DOHH2 (cell line): ENCODE results near the gene SH2D4B.

Experiments
- H3F3A ChIP-seq: fragments of 200-600 bp; sonication (generic), shearing (Covaris generic); 2 replicates; pipeline ENCODE4 v1.6.0; 2016; ENCODE audit warnings: antibody characterized with exemption, mild to moderate bottlenecking; ENCODE audit not compliant: control insufficient read depth, insufficient read depth
- H3K27ac ChIP-seq: fragments of 200-600 bp; sonication (generic); 2 replicates; pipeline ENCODE4 v1.5.1; 2014; ENCODE audit warnings: low read depth, mild to moderate bottlenecking, low read length, moderate library complexity
- H3K27me3 ChIP-seq: fragments of 200-600 bp; sonication (generic); 2 replicates; pipeline ENCODE4 v1.6.1; 2014; ENCODE audit warnings: mild to moderate bottlenecking, low read length, mixed read lengths; ENCODE audit not compliant: control insufficient read depth
- H3K36me3 ChIP-seq: fragments of 200-600 bp; sonication (generic); 2 replicates; pipeline ENCODE4 v1.6.1; 2014; ENCODE audit warnings: mild to moderate bottlenecking, low read length, moderate library complexity, mixed read lengths; ENCODE audit not compliant: control insufficient read depth
- H3K4me1 ChIP-seq: fragments of 200-600 bp; sonication (generic); 2 replicates; pipeline ENCODE4 v1.6.1; 2014; ENCODE audit warnings: mild to moderate bottlenecking, low read length, mixed read lengths; ENCODE audit not compliant: control insufficient read depth
- H3K4me2 ChIP-seq: fragments of 200-600 bp; sonication (generic); 2 replicates; pipeline ENCODE4 v1.6.0; 2014; ENCODE audit warnings: mild to moderate bottlenecking, low read length, moderate library complexity
- H3K4me3 ChIP-seq: fragments of 200-600 bp; sonication (generic); 2 replicates; pipeline ENCODE4 v1.5.1; 2014; ENCODE audit warnings: mild to moderate bottlenecking, low read length, mixed read lengths
- H3K79me2 ChIP-seq: fragments of 200-600 bp; sonication (generic); 2 replicates; pipeline ENCODE4 v1.6.1; 2014; ENCODE audit warnings: mild to moderate bottlenecking, low read length, mixed read lengths; ENCODE audit not compliant: control insufficient read depth
- H3K9me2 ChIP-seq: fragments of 200-600 bp; sonication (generic); replicated peaks from 2 replicates; pipeline ENCODE4 v1.6.1; 2014; ENCODE audit warnings: mild to moderate bottlenecking, low read length, mixed read lengths; ENCODE audit not compliant: control insufficient read depth
- H3K9me3 ChIP-seq: fragments of 200-600 bp; sonication (generic); 2 replicates; pipeline ENCODE4 v1.6.1; 2014; ENCODE audit warnings: antibody characterized with exemption, low read length, mixed read lengths; ENCODE audit not compliant: control insufficient read depth, insufficient read depth
- H4K20me1 ChIP-seq: fragments of 200-600 bp; sonication (generic); 2 replicates; pipeline ENCODE4 v1.6.0; 2014; ENCODE audit warnings: low read depth, mild to moderate bottlenecking, antibody characterized with exemption, low read length, moderate library complexity; ENCODE audit not compliant: control insufficient read depth, insufficient read depth
- CTCF ChIP-seq: fragments of 200-600 bp; sonication (generic); IDR thresholded peaks from one replicate; pipeline ENCODE4 v1.5.1; 2014; ENCODE audit warnings: antibody characterized with exemption, mild to moderate bottlenecking, low read depth, low read length; ENCODE audit not compliant: poor library complexity, severe bottlenecking
- EZH2phosphoT487 ChIP-seq: fragments of 200-600 bp; sonication (generic); IDR thresholded peaks from 2 replicates; pipeline ENCODE4 v1.6.1; 2017; ENCODE audit warnings: borderline replicate concordance, mild to moderate bottlenecking, antibody characterized with exemption, low read length, moderate library complexity, mixed read lengths

The SH2D4B gene

GRCh38 chr10:80614576-80615416, 77.1 kb downstream of the SH2D4B start:
- Histone ChIP-seq H3K4me2 (no peak overlapping the region), H3K36me3 (no peaks in the 10 kb centered on the region), H3K4me3 (no peak overlapping the region), H3K79me2 (no peaks in the 10 kb centered on the region), H3K27ac (no peak overlapping the region), H3F3A (no peaks in the 10 kb centered on the region), H3K27me3 (peaks cover 4% of the 10 kb centered on the region), H3K9me3 (no peaks in the 10 kb centered on the region), H3K9me2 (no peaks in the 10 kb centered on the region), H3K4me1 (no peaks in the 10 kb centered on the region), H4K20me1 (no peaks in the 10 kb centered on the region)
- TF ChIP-seq CTCF, result no peak
- TF ChIP-seq EZH2phosphoT487, result no peak

- H3K79me2 ChIP-seq, result no peaks in the 10 kb centered on the region
- no peak overlapping the region for H3K4me2 ChIP-seq
- H3K4me1 ChIP-seq, result no peaks in the 10 kb centered on the region
- no peak for TF ChIP-seq CTCF
- TF ChIP-seq EZH2phosphoT487, result no peak
- no peaks in the 10 kb centered on the region; the same call in 1 of the 2 replicates for H3K27me3 ChIP-seq
- no peak overlapping the region for H3K27ac ChIP-seq
- H3F3A ChIP-seq, result no peaks in the 10 kb centered on the region
- H3K9me3 ChIP-seq, result no peaks in the 10 kb centered on the region
- H3K9me2 ChIP-seq, result no peaks in the 10 kb centered on the region
- no peaks in the 10 kb centered on the region for H4K20me1 ChIP-seq
- H3K36me3 ChIP-seq, result no peaks in the 10 kb centered on the region
- no peak overlapping the region for H3K4me3 ChIP-seq
These were observed 80.1 kb downstream of the SH2D4B start for GRCh38 chr10:80617807-80618206.

- no peaks in the 10 kb centered on the region for H3K9me2 ChIP-seq
- H3K9me3 ChIP-seq, result no peaks in the 10 kb centered on the region
- H3K4me3 ChIP-seq, result no peak overlapping the region
- no peaks in the 10 kb centered on the region for H3K79me2 ChIP-seq
- H4K20me1 ChIP-seq, result no peaks in the 10 kb centered on the region
- H3K4me1 ChIP-seq, result no peaks in the 10 kb centered on the region
- no peaks in the 10 kb centered on the region for H3F3A ChIP-seq
- no peaks in the 10 kb centered on the region for H3K36me3 ChIP-seq
- no peaks in the 10 kb centered on the region for H3K27me3 ChIP-seq
- TF ChIP-seq EZH2phosphoT487, result no peak
- no peak overlapping the region for H3K4me2 ChIP-seq
- no peak overlapping the region for H3K27ac ChIP-seq
These were observed 81.3 kb downstream of the SH2D4B start for GRCh38 chr10:80619036-80619435.

- Histone ChIP-seq H3F3A (no peaks in the 10 kb centered on the region), H3K9me3 (no peaks in the 10 kb centered on the region), H3K79me2 (no peaks in the 10 kb centered on the region), H3K27me3 (no peaks in the 10 kb centered on the region), H3K9me2 (no peaks in the 10 kb centered on the region), H4K20me1 (no peaks in the 10 kb centered on the region), H3K27ac (no peak overlapping the region), H3K36me3 (no peaks in the 10 kb centered on the region), H3K4me1 (no peaks in the 10 kb centered on the region), H3K4me2 (no peak overlapping the region), H3K4me3 (no peak overlapping the region)
- no peak for TF ChIP-seq CTCF
- no peak for TF ChIP-seq EZH2phosphoT487
These were observed 84.5 kb downstream of the SH2D4B start for GRCh38 chr10:80622153-80622552.
